Hepatocyte (in vitro differentiated cells): Measurements from ENCODE around the gene NR2F2. TPM values are rescaled to one million over a fixed set of nuclear protein-coding genes. Genes with fewer than 3 reads are reported as not detected.

Experiments used
- DNase-seq: peaks from one replicate; pipeline ENCODE4 v3.0.0-alpha.2; 2016; ENCODE audit warnings: low spot score
- H2AFZ ChIP-seq: fragments of 200-600 bp; sonication (generic); 2 replicates; pipeline ENCODE4 v1.6.0; 2016; ENCODE audit warnings: antibody characterized with exemption, mild to moderate bottlenecking
- H3K27ac ChIP-seq: fragments of 200-600 bp; sonication (generic); 2 replicates; pipeline ENCODE4 v1.5.1; 2016; ENCODE audit warnings: mild to moderate bottlenecking
- H3K27me3 ChIP-seq: fragments of 200-600 bp; sonication (generic); 2 replicates; pipeline ENCODE4 v1.6.1; 2016
- H3K36me3 ChIP-seq: fragments of 200-600 bp; sonication (generic); replicated peaks from 2 replicates; pipeline ENCODE4 v1.5.1; 2016; ENCODE audit warnings: low read depth; ENCODE audit not compliant: insufficient read depth
- H3K4me1 ChIP-seq: fragments of 200-600 bp; sonication (generic); 2 replicates; pipeline ENCODE4 v1.5.1; 2016; ENCODE audit warnings: mild to moderate bottlenecking, moderate library complexity; ENCODE audit not compliant: insufficient read depth
- H3K4me2 ChIP-seq: fragments of 200-600 bp; sonication (generic); 2 replicates; pipeline ENCODE4 v1.6.0; 2016
- H3K4me3 ChIP-seq: fragments of 200-600 bp; sonication (generic); 2 replicates; pipeline ENCODE4 v1.5.1; 2016; ENCODE audit warnings: mild to moderate bottlenecking
- H3K79me2 ChIP-seq: fragments of 200-600 bp; sonication (generic); 2 replicates; pipeline ENCODE4 v1.6.0; 2017; ENCODE audit warnings: mild to moderate bottlenecking
- H3K9me2 ChIP-seq: fragments of 200-600 bp; sonication (generic); replicated peaks from 2 replicates; pipeline ENCODE4 v1.6.0; 2017; ENCODE audit warnings: mild to moderate bottlenecking; ENCODE audit not compliant: insufficient read depth
- H3K9me3 ChIP-seq: fragments of 200-600 bp; sonication (generic); 2 replicates; pipeline ENCODE4 v1.5.1; 2016; ENCODE audit warnings: low read depth, mild to moderate bottlenecking
- H4K20me1 ChIP-seq: fragments of 200-600 bp; sonication (generic); 2 replicates; pipeline ENCODE4 v1.6.0; 2016; ENCODE audit warnings: mild to moderate bottlenecking; ENCODE audit not compliant: insufficient read depth, poor library complexity, severe bottlenecking
- CTCF ChIP-seq: fragments of 200-600 bp; sonication (generic); IDR thresholded peaks from 2 replicates; pipeline ENCODE4 v1.5.1; 2016; ENCODE audit warnings: antibody characterized with exemption, mild to moderate bottlenecking; ENCODE audit not compliant: poor library complexity
- EZH2 ChIP-seq: fragments of 200-600 bp; sonication (generic); IDR thresholded peaks from 2 replicates; pipeline ENCODE4 v1.6.1; 2016; ENCODE audit warnings: antibody characterized with exemption, mild to moderate bottlenecking, borderline replicate concordance
- EZH2phosphoT487 ChIP-seq: fragments of 200-600 bp; sonication (generic); IDR thresholded peaks from one replicate; pipeline ENCODE4 v1.6.1; 2018; ENCODE audit warnings: antibody characterized with exemption, mild to moderate bottlenecking, low read depth, moderate library complexity; ENCODE audit not compliant: unreplicated experiment, severe bottlenecking
- WGBS: methylation state at CpG from one replicate; pipeline ENCODE4 v1.1.6; 2016; ENCODE audit warnings: low lambda C conversion rate; ENCODE audit errors: missing lambda C conversion rate; 5-methylcytosine and 5-hydroxymethylcytosine counted together
- microRNA counts: library from miRNA; unstranded; fragments of <30 nt; microRNA quantifications from one replicate; lab custom pipeline; 2017
- polyA plus RNA-seq: library from polyadenylated mRNA; unstranded; fragments of >200 nt; fragmentation: Nextera tagmentation; extraction: Ambion mirVana; gene quantifications from 2 replicates; pipeline ENCODE4 v1.2.1, GENCODE V29; 2016
- total RNA-seq: library from RNA; depleted of rRNA; stranded (reverse); fragments of >200 nt; gene quantifications from 2 replicates; pipeline ENCODE4 v1.2.3, GENCODE V29; 2014

NR2F2 gene
- total and polyA plus RNA-seq, 2 experiments from 2014 or later = 23.0 to 27.9 TPM

GRCh38 chr15:96385195-96385594 is 54.7 kb downstream of the NR2F2 start:
- TF ChIP-seq EZH2 (no peak), CTCF (no peak), EZH2phosphoT487 (no peak)
- Histone ChIP-seq H3K36me3 (no peaks in the 10 kb centered on the region), H3K4me2 (no peak overlapping the region), H2AFZ (no peak overlapping the region), H3K9me3 (no peaks in the 10 kb centered on the region), H3K4me1 (no peaks in the 10 kb centered on the region), H3K27ac (no peak overlapping the region), H3K4me3 (no peak overlapping the region), H3K9me2 (no peaks in the 10 kb centered on the region), H3K79me2 (no peaks in the 10 kb centered on the region), H4K20me1 (no peaks in the 10 kb centered on the region), H3K27me3 (no peaks in the 10 kb centered on the region)
- 57% methylated on average over 1 of the region's 1 CpG for WGBS
- no peak for DNase-seq

GRCh38 chr15:96388673-96389072 is 58.2 kb downstream of the NR2F2 start:
- no peaks in the 10 kb centered on the region for H3K9me2 ChIP-seq
- H3K4me3 ChIP-seq = no peak overlapping the region
- no peak for DNase-seq
- no peak overlapping the region for H3K27ac ChIP-seq
- no peaks in the 10 kb centered on the region for H3K9me3 ChIP-seq
- WGBS = 50% methylated on average over 1 of the region's 1 CpG
- H3K4me2 ChIP-seq = no peak overlapping the region
- no peaks in the 10 kb centered on the region for H3K79me2 ChIP-seq
- peaks cover 1% of the 10 kb centered on the region for H3K27me3 ChIP-seq
- H3K4me1 ChIP-seq = no peaks in the 10 kb centered on the region
- H2AFZ ChIP-seq = no peak overlapping the region
- no peaks in the 10 kb centered on the region for H4K20me1 ChIP-seq
- TF ChIP-seq CTCF (no peak), EZH2 (no peak), EZH2phosphoT487 (no peak)
- no peaks in the 10 kb centered on the region for H3K36me3 ChIP-seq

MicroRNAs within 50 kb of the gene (microRNA counts, 767-probe panel; counts per million panel counts)
- not detected for microRNA hsa-miR-1469 (lab: Ali Mortazavi, UCI)
